Measurements from ENCODE around the gene SPATA19.

The SPATA19 gene

DNA sequence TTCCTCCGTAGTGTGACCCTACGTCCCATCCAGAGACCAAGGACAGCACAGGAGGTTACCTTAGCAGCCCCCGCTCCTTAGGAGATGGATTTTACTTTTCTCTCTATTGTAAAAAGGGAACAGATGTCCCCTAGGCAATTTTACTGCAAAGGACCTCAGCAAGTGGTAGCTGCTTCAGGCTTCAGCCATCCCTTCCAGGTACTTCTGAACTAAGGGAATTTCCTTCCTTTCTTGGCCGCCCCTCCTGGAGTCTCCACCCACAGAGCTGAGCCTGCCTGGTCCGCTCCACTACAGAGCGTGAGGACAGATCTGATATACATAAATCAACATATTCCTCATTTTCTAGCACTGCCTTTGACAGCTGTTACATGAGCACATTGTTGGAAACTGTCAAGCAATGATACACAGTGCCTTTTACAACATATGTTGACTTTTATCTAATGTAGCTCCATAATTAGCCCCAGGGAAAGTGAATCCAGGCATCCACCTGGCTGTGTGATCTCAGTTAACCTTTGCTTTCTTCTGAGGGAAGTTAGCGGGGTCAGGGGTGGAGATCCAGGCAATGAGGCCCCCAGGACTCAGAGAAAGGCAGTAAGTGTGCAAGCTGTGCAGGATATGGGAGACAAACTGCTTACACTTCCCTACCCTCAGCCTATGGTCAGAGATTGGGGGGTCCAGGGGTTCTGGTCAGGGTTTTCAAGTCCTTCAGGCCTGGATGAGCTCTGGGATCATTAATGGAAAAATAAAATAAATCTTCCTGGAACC lies 51.9 kb downstream of the SPATA19 start:
- in situ Hi-C loops (cut with MboI; ENCODE audit: low sequenced_read_pairs), result no loop called here

DNA sequence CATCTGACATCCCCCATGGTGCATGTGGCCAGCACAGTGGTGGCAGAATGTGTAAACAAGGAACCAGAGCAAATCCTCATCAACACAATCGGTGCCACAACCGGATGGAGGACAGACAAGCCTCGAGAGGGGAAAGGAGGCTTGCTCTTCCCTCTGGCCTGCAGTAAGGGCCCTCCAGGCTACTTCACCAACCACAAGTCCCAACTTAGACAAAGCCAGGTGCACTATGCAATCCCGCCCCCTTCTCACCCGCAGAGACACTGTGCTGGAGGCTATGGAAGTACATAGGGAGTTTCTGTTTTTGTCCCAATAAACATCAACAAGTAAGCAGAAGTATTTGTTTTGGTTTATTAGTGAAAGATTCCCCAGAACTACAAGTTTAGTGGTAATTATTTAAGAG lies 54.3 kb downstream of the SPATA19 start:
- in situ Hi-C loops (cut with MboI; ENCODE audit: low sequenced_read_pairs), result no loop called here
